K562 (cell line): ENCODE data around the gene PDRG1. TPM values are rescaled to one million over a fixed set of nuclear protein-coding genes. Genes with fewer than 3 reads are reported as not detected.

Experiments
- ATAC-seq: fragments of 200-7000 bp; cut with Tn5 transposase; 3 replicates; pipeline ENCODE4 v1.9.1; 2020; ENCODE audit warnings: moderate library complexity
- BruUV-seq: library from RNA; stranded (reverse); fragments of 400-500 nt; replicated peaks from 2 replicates; lab custom pipeline; 2021; lab: Mats Ljungman, UMichigan
- CTCF ChIA-PET: fragments of 300-600 bp; formaldehyde crosslinking; extraction: SDS; loops from one replicate; lab custom pipeline; 2021; ENCODE audit warnings: low intra/inter-chr PET ratio; lab: Yijun Ruan, JAX
- POLR2A ChIA-PET: fragments of 300-600, 350-650 bp; sonication (Branson Sonifier 250); formaldehyde crosslinking; extraction: SDS; loops from one replicate; lab custom pipeline; 2021; ENCODE audit warnings: antibody characterized with exemption, inconsistent platforms; lab: Yijun Ruan, JAX
- DNase-seq, 4 experiments: peaks; one replicate each; pipeline versions ENCODE4 v3.0.0 to v3.0.0-alpha.2; 2011 to 2018; ENCODE audit warnings: low spot score in 3 of 4, mixed read lengths in 3 of 4; ENCODE audit errors: extremely low read depth in 1 of 4
- FAIRE-seq: peaks from 2 replicates; lab custom pipeline; 2011; peaks lifted over from hg19 to GRCh38; lab: Jason Lieb, UNC
- H2AFZ ChIP-seq: 2 replicates; pipeline ENCODE4 v1.6.0; 2011; ENCODE audit warnings: low read depth, low read length, control low read depth, inconsistent platforms
- H3K27ac ChIP-seq: fragments of 200-600 bp; 3 replicates; pipeline ENCODE4 v1.8.0; 2011; ENCODE audit warnings: low read depth, mild to moderate bottlenecking, control low read depth, inconsistent platforms, low read length, moderate library complexity, mixed read lengths; ENCODE audit errors: extremely low read depth
- H3K27me3 ChIP-seq, 2 experiments: fragments of 300-600 bp in 1 of 2; 2 replicates in 1 of 2; 3 replicates in 1 of 2; pipeline versions ENCODE4 v1.6.0 to v1.8.0; 2011; ENCODE audit warnings: inconsistent platforms in 2 of 2, low read length in 2 of 2, mild to moderate bottlenecking in 1 of 2, mixed read lengths in 1 of 2, moderate library complexity in 1 of 2; ENCODE audit not compliant: control insufficient read depth in 2 of 2, insufficient read depth in 2 of 2
- H3K36me3 ChIP-seq: fragments of 300-600 bp; 3 replicates; pipeline ENCODE4 v1.8.0; 2011; ENCODE audit warnings: mild to moderate bottlenecking, low read length, inconsistent platforms; ENCODE audit not compliant: control insufficient read depth, insufficient read depth
- H3K4me1 ChIP-seq, 2 experiments: fragments of 200-600 bp in 1 of 2; replicated peaks in 1 of 2; 2 replicates in 1 of 2; 3 replicates in 1 of 2; pipeline versions ENCODE4 v1.5.1 to v1.8.0; 2011; ENCODE audit warnings: inconsistent platforms in 2 of 2, low read length in 2 of 2, mild to moderate bottlenecking in 1 of 2, mixed read lengths in 1 of 2, moderate library complexity in 1 of 2; ENCODE audit not compliant: control insufficient read depth in 2 of 2, insufficient read depth in 2 of 2
- H3K4me2 ChIP-seq: 2 replicates; pipeline ENCODE4 v1.6.1; 2011; ENCODE audit warnings: low read length, control low read depth, inconsistent platforms, mixed read lengths; ENCODE audit not compliant: insufficient read depth
- H3K4me3 ChIP-seq: fragments of 200-600 bp; sonication (generic), shearing (Covaris generic); 2 replicates; pipeline ENCODE4 v1.5.1; 2016; ENCODE audit warnings: control low read depth, inconsistent platforms
- H3K79me2 ChIP-seq: fragments of 200-600 bp; 3 replicates; pipeline ENCODE4 v1.8.0; 2011; ENCODE audit warnings: low read length, inconsistent platforms; ENCODE audit not compliant: control insufficient read depth, insufficient read depth
- H3K9ac ChIP-seq, 2 experiments: 2 replicates each; pipeline versions ENCODE4 v1.6.0 to v1.6.1; 2011; ENCODE audit warnings: low read depth in 2 of 2, low read length in 2 of 2, control low read depth in 1 of 2, inconsistent platforms in 1 of 2, mild to moderate bottlenecking in 1 of 2, mixed read lengths in 1 of 2; ENCODE audit not compliant: insufficient read depth in 1 of 2
- H3K9me1 ChIP-seq: one replicate; pipeline ENCODE4 v1.6.0; 2011; ENCODE audit warnings: inconsistent platforms, mild to moderate bottlenecking, low read length, moderate library complexity; ENCODE audit not compliant: control insufficient read depth, insufficient read depth
- H3K9me3 ChIP-seq: replicated peaks from 2 replicates; pipeline ENCODE4 v1.5.1; 2011; ENCODE audit warnings: low read depth, low read length, inconsistent platforms; ENCODE audit not compliant: control insufficient read depth, insufficient read depth
- H4K20me1 ChIP-seq: replicated peaks from 2 replicates; pipeline ENCODE4 v1.6.1; 2011; ENCODE audit warnings: low read length, inconsistent platforms, mixed read lengths; ENCODE audit not compliant: control insufficient read depth, insufficient read depth
- ADNP ChIP-seq: fragments of 200-800 bp; sonication (Bioruptor generic); IDR thresholded peaks from 2 replicates; pipeline ENCODE4 v1.6.1; 2016; ENCODE audit warnings: missing genetic modification characterization, missing compliant biosample characterization
- C11orf30 ChIP-seq: fragments of 450-650 bp; IDR thresholded peaks from 2 replicates; pipeline ENCODE4 v1.6.1; 2016; ENCODE audit warnings: low read depth, mild to moderate bottlenecking
- CAMTA2 ChIP-seq: fragments of 250-450 bp; sonication (Bioruptor Pico); conservative IDR thresholded peaks from 2 replicates; pipeline ENCODE4 v1.5.1; 2022
- CHD2 ChIP-seq: IDR thresholded peaks from 2 replicates; pipeline ENCODE4 v1.6.1; 2011; ENCODE audit warnings: low read depth, low read length
- MEIS2 ChIP-seq: fragments of 450-650 bp; IDR thresholded peaks from 2 replicates; pipeline ENCODE4 v1.6.1; 2014; ENCODE audit warnings: mild to moderate bottlenecking; ENCODE audit not compliant: partially characterized antibody
- NRF1 ChIP-seq, 2 experiments: fragments of 450-650 bp; IDR thresholded peaks in 1 of 2; conservative IDR thresholded peaks in 1 of 2; 2 replicates each; pipeline ENCODE4 v1.6.1; 2014; ENCODE audit warnings: mild to moderate bottlenecking in 2 of 2
- PTRF ChIP-seq: fragments of 450-650 bp; IDR thresholded peaks from 2 replicates; pipeline ENCODE4 v1.6.1; 2016; ENCODE audit warnings: mild to moderate bottlenecking, missing genetic modification characterization, missing compliant biosample characterization
- PYGO2 ChIP-seq: fragments of 450-650 bp; IDR thresholded peaks from 2 replicates; pipeline ENCODE4 v1.6.1; 2016; ENCODE audit warnings: mild to moderate bottlenecking, missing genetic modification characterization, moderate library complexity, missing compliant biosample characterization
- RNF2 ChIP-seq: sonication (generic); IDR thresholded peaks from 2 replicates; pipeline ENCODE4 v1.6.1; 2016
- TAF15 ChIP-seq: fragments of 200-400 bp; formaldehyde crosslinking; IDR thresholded peaks from 2 replicates; pipeline ENCODE4 v1.6.1; 2017; ENCODE audit warnings: mild to moderate bottlenecking, low read depth, low read length, moderate library complexity
- ZBTB1 ChIP-seq: sonication (generic); formaldehyde crosslinking; IDR thresholded peaks from 2 replicates; pipeline ENCODE4 v1.8.1; 2023; ENCODE audit warnings: missing genetic modification reagents, low read depth, mild to moderate bottlenecking, borderline replicate concordance
- ZEB2 ChIP-seq: fragments of 450-650 bp; IDR thresholded peaks from 2 replicates; pipeline ENCODE4 v1.6.1; 2016
- ZNF12 ChIP-seq: sonication (generic); formaldehyde crosslinking; IDR thresholded peaks from 2 replicates; pipeline ENCODE4 v1.4.0; 2020; ENCODE audit warnings: mild to moderate bottlenecking, missing genetic modification reagents
- ZNF830 ChIP-seq: fragments of 250-450 bp; sonication (Bioruptor Pico); IDR thresholded peaks from 2 replicates; pipeline ENCODE4 v1.5.0; 2021; ENCODE audit warnings: mild to moderate bottlenecking
- WGBS: fragments of 100-300 bp; shearing (Covaris generic); methylation state at CpG from one replicate; pipeline ENCODE4 v1.1.6; 2016; ENCODE audit warnings: low coverage, mixed read lengths; ENCODE audit not compliant: insufficient coverage; ENCODE audit errors: missing lambda C conversion rate; 5-methylcytosine and 5-hydroxymethylcytosine counted together
- in situ Hi-C: fragments of 300-500 bp; cut with MboI; formaldehyde crosslinking; loops from 4 replicates; pipeline ENCODE4 v1.15.0; 2018; ENCODE audit warnings: inconsistent platforms, mixed read lengths
- intact Hi-C: fragments of 100-400 bp; cut with micrococcal nuclease; formaldehyde crosslinking; loops from 2 replicates; pipeline ENCODE4 v1.14.2; 2022
- polyA plus RNA-seq, 8 experiments: library from polyadenylated mRNA; depleted of rRNA in 4 of 8; stranded (reverse) in 5 of 8; unstranded in 3 of 8; fragments of >200 nt; fragmentation: Nextera tagmentation in 2 of 8; fragmentation: Illumina TruSeq in 1 of 8; extraction: Ambion mirVana in 2 of 8; extraction: Trizol in 1 of 8; gene quantifications; 2 replicates each; pipeline versions ENCODE4 v1.2.1 to v1.2.3, GENCODE V29; 2011 to 2014; ENCODE audit warnings: inconsistent platforms in 1 of 8, missing spikeins in 1 of 8
- total RNA-seq, 7 experiments: library from RNA; depleted of rRNA in 6 of 7; stranded (reverse); fragments of >200 nt in 6 of 7; fragmentation: Illumina TruSeq in 2 of 7; extraction: Trizol in 2 of 7; gene quantifications; 2 replicates each; pipeline versions ENCODE4 v1.2.1 to v1.2.3, GENCODE V29; 2011 to 2021; ENCODE audit warnings: low replicate concordance in 1 of 7
- TF ChIP-seq, protein P1 (sequence below): fragments of 450-650 bp; formaldehyde crosslinking; conservative IDR thresholded peaks from 2 replicates; pipeline ENCODE4 v1.4.0; 2022; ENCODE audit warnings: mild to moderate bottlenecking, missing genetic modification characterization

PDRG1 gene
- total and polyA plus RNA-seq, 9 of the 15 experiments (the other 6 are each of a cell fraction or from before 2014, with no cell fraction given): 12.6 to 58.6 (median 26.1) TPM

DNA sequence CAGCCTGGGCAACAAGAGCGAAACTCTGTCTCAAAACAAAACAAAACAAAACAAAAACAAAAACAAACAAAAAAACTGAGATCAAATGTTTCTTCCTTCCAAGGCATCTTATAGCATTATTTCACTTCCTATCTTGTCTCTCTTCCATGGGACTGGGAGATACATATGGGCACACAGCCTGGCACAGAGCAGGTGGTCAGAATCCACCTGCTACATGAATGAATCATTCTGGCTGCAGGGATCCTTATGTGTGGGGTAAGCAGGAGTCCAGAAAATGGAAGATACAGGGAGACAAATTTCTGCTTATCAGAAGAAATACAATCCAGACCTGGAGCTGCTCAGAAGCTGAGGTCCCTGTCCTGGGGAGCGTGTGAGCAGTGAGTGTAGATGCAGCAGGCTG is 40.2 kb upstream of the PDRG1 start:
- Histone ChIP-seq H3K9me3 (no peaks in the 10 kb centered on the region), H3K4me2 (no peak overlapping the region), H3K9ac (no peak overlapping the region), H3K79me2 (no peaks in the 10 kb centered on the region), H4K20me1 (peaks cover 1% of the 10 kb centered on the region), H3K9me1 (no peaks in the 10 kb centered on the region), H3K27ac (no peak overlapping the region), H3K4me3 (no peak overlapping the region), H2AFZ (no peak overlapping the region), H3K36me3 (no peaks in the 10 kb centered on the region), H3K4me1 (peaks cover 0 to 5% of the 10 kb centered on the region in 2 experiments; a peak in 2 of 5 replicates), H3K27me3 (peaks cover 13 to 56% of the 10 kb centered on the region in 2 experiments)
- no peak for TF ChIP-seq ADNP (tag)
- TF ChIP-seq CAMTA2 (CRISPR knock-in tag): no peak
- TF ChIP-seq C11orf30: no peak
- TF ChIP-seq PTRF (tag): no peak
- TF ChIP-seq ZNF830 (CRISPR knock-in tag): no peak
- TF ChIP-seq RNF2: no peak
- no peak for TF ChIP-seq CHD2
- TF ChIP-seq MEIS2: no peak
- TF ChIP-seq TAF15: no peak
- TF ChIP-seq, protein P1, sequence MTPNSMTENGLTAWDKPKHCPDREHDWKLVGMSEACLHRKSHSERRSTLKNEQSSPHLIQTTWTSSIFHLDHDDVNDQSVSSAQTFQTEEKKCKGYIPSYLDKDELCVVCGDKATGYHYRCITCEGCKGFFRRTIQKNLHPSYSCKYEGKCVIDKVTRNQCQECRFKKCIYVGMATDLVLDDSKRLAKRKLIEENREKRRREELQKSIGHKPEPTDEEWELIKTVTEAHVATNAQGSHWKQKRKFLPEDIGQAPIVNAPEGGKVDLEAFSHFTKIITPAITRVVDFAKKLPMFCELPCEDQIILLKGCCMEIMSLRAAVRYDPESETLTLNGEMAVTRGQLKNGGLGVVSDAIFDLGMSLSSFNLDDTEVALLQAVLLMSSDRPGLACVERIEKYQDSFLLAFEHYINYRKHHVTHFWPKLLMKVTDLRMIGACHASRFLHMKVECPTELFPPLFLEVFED (CRISPR knock-in tag): no peak
- no peak for TF ChIP-seq NRF1 (conservative IDR thresholded peaks at IDR 0.05 in 1 of 2, IDR thresholded peaks at IDR 0.05 in 1 of 2)
- TF ChIP-seq ZNF12 (CRISPR knock-in tag): no peak
- TF ChIP-seq PYGO2: no peak
- TF ChIP-seq ZEB2: no peak
- no peak for TF ChIP-seq ZBTB1 (CRISPR knock-in tag)
- in situ Hi-C loops (no loop called here), intact Hi-C loops (no loop called here)
- POLR2A ChIA-PET: no interaction called here
- FAIRE-seq: no peak
- CTCF ChIA-PET: no interaction called here
- 3% methylated on average over 2 of the region's 2 CpGs for WGBS
- no peak for DNase-seq
- BruUV-seq: no TSS peak
- ATAC-seq: no peak
